ENCODE results near the gene DCLK2.

Gene DCLK2

DNA sequence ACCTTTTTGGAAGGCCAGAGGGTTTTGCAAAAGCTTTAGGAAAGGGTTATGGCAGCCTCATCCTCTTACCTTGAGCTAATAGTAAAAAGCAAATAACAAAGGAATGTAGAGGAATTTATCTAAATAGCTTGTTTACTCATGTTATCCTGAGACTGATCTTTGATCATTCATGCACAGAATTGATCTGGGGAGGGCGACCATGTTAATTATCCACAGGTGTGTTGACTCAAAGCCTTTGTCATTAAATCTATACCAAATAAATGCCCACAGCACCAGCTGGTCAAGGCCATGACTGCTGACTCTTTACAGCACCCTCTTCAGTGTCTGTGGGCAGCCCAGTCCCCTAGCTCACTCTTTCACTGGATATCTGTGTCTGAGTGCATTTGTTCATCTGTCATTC lies 22.8 kb upstream of the DCLK2 start:
- ChIA-PET POLR2A (no interaction called here), CTCF (interaction anchor here (0.7 kb wide), 1 partner anchor 1511 kb away, joined by 3 read pairs; no protein-coding TSS in a partner anchor)
- TF ChIP-seq, protein P1, sequence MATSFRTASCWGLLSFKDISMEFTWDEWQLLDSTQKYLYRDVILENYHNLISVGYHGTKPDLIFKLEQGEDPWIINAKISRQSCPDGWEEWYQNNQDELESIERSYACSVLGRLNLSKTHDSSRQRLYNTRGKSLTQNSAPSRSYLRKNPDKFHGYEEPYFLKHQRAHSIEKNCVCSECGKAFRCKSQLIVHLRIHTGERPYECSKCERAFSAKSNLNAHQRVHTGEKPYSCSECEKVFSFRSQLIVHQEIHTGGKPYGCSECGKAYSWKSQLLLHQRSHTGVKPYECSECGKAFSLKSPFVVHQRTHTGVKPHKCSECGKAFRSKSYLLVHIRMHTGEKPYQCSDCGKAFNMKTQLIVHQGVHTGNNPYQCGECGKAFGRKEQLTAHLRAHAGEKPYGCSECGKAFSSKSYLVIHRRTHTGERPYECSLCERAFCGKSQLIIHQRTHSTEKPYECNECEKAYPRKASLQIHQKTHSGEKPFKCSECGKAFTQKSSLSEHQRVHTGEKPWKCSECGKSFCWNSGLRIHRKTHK (tag by site-specific recombination; IDR thresholded peaks at IDR 0.05): no peak
- TF ChIP-seq ZNF548 (tag by site-specific recombination; IDR thresholded peaks at IDR 0.05) (no peak), ZNF391 (tag by site-specific recombination; IDR thresholded peaks at IDR 0.05; ENCODE audit: borderline replicate concordance, low read depth) (no peak), ZNF324 (tag by site-specific recombination; IDR thresholded peaks at IDR 0.05) (no peak), ZNF768 (tag by site-specific recombination; IDR thresholded peaks at IDR 0.05) (no peak), ZNF510 (tag by site-specific recombination; IDR thresholded peaks at IDR 0.05; ENCODE audit: insufficient replicate concordance) (no peak), TCF7L2 (IDR thresholded peaks at IDR 0.05; ENCODE audit: borderline replicate concordance, low read depth, low read length) (no peak)
- TF ChIP-seq, protein P2, sequence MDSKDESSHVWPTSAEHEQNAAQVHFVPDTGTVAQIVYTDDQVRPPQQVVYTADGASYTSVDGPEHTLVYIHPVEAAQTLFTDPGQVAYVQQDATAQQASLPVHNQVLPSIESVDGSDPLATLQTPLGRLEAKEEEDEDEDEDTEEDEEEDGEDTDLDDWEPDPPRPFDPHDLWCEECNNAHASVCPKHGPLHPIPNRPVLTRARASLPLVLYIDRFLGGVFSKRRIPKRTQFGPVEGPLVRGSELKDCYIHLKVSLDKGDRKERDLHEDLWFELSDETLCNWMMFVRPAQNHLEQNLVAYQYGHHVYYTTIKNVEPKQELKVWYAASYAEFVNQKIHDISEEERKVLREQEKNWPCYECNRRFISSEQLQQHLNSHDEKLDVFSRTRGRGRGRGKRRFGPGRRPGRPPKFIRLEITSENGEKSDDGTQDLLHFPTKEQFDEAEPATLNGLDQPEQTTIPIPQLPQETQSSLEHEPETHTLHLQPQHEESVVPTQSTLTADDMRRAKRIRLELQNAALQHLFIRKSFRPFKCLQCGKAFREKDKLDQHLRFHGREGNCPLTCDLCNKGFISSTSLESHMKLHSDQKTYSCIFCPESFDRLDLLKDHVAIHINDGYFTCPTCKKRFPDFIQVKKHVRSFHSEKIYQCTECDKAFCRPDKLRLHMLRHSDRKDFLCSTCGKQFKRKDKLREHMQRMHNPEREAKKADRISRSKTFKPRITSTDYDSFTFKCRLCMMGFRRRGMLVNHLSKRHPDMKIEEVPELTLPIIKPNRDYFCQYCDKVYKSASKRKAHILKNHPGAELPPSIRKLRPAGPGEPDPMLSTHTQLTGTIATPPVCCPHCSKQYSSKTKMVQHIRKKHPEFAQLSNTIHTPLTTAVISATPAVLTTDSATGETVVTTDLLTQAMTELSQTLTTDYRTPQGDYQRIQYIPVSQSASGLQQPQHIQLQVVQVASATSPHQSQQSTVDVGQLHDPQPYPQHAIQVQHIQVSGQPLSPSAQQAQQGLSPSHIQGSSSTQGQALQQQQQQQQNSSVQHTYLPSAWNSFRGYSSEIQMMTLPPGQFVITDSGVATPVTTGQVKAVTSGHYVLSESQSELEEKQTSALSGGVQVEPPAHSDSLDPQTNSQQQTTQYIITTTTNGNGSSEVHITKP (tag by site-specific recombination; IDR thresholded peaks at IDR 0.05): no peak

DNA sequence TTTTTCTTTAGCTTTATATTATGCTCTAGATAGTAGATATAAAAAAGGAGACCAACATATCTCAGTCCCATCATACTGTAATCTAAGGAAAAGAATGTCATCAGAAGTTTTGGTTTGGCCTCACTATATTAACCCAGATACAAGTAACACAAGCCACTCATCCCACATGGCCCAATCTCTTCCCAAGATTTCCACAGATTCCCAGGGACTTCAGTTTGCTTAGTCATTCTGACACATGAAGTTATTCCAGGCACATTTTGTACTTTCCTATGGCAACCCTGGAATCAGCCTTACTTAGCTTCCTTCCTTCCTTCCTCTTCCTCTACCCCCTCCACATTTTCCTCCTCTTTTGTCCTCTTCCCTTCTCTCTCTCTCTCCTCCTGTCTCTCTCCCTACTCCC lies 21.7 kb upstream of the DCLK2 start:
- ChIA-PET POLR2A (no interaction called here), CTCF (no interaction called here)
- no peaks in the 10 kb centered on the region for H3K36me3 ChIP-seq (ENCODE audit: control insufficient read depth in 2 of 2, insufficient read depth in 1 of 2, low read length in 2 of 2)
- H3K27ac ChIP-seq (ENCODE audit: extremely low read depth, low read depth, low read length): no peak overlapping the region
- no peaks in the 10 kb centered on the region for H3K9me3 ChIP-seq (ENCODE audit: control insufficient read depth, insufficient read depth, low read depth, low read length)
- no peak overlapping the region for H3K4me3 ChIP-seq (ENCODE audit: low read depth, low read length)
- H3K4me1 ChIP-seq (ENCODE audit: control insufficient read depth, insufficient read depth, low read length): no peaks in the 10 kb centered on the region; the same call in 1 of the 2 replicates
- no peak for TF ChIP-seq SP2 (tag by site-specific recombination; IDR thresholded peaks at IDR 0.05)
- TF ChIP-seq, protein P3, sequence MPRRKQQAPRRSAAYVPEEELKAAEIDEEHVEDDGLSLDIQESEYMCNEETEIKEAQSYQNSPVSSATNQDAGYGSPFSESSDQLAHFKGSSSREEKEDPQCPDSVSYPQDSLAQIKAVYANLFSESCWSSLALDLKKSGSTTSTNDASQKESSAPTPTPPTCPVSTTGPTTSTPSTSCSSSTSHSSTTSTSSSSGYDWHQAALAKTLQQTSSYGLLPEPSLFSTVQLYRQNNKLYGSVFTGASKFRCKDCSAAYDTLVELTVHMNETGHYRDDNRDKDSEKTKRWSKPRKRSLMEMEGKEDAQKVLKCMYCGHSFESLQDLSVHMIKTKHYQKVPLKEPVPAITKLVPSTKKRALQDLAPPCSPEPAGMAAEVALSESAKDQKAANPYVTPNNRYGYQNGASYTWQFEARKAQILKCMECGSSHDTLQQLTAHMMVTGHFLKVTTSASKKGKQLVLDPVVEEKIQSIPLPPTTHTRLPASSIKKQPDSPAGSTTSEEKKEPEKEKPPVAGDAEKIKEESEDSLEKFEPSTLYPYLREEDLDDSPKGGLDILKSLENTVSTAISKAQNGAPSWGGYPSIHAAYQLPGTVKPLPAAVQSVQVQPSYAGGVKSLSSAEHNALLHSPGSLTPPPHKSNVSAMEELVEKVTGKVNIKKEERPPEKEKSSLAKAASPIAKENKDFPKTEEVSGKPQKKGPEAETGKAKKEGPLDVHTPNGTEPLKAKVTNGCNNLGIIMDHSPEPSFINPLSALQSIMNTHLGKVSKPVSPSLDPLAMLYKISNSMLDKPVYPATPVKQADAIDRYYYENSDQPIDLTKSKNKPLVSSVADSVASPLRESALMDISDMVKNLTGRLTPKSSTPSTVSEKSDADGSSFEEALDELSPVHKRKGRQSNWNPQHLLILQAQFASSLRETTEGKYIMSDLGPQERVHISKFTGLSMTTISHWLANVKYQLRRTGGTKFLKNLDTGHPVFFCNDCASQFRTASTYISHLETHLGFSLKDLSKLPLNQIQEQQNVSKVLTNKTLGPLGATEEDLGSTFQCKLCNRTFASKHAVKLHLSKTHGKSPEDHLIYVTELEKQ (tag by site-specific recombination; IDR thresholded peaks at IDR 0.05; ENCODE audit: borderline replicate concordance): no peak
- no peak for TF ChIP-seq ZNF580 (tag by site-specific recombination; IDR thresholded peaks at IDR 0.05)
- TF ChIP-seq ZNF548 (tag by site-specific recombination; IDR thresholded peaks at IDR 0.05): no peak
- TF ChIP-seq ZNF157 (tag by site-specific recombination; IDR thresholded peaks at IDR 0.05): no peak
- no peak for TF ChIP-seq SP7 (tag by site-specific recombination; IDR thresholded peaks at IDR 0.05)
- no peak for TF ChIP-seq ZNF280C (tag by site-specific recombination; IDR thresholded peaks at IDR 0.05)
- TF ChIP-seq, protein P4, sequence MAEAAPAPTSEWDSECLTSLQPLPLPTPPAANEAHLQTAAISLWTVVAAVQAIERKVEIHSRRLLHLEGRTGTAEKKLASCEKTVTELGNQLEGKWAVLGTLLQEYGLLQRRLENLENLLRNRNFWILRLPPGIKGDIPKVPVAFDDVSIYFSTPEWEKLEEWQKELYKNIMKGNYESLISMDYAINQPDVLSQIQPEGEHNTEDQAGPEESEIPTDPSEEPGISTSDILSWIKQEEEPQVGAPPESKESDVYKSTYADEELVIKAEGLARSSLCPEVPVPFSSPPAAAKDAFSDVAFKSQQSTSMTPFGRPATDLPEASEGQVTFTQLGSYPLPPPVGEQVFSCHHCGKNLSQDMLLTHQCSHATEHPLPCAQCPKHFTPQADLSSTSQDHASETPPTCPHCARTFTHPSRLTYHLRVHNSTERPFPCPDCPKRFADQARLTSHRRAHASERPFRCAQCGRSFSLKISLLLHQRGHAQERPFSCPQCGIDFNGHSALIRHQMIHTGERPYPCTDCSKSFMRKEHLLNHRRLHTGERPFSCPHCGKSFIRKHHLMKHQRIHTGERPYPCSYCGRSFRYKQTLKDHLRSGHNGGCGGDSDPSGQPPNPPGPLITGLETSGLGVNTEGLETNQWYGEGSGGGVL (tag by site-specific recombination; IDR thresholded peaks at IDR 0.05): no peak
- TF ChIP-seq GLI2 (tag by site-specific recombination; IDR thresholded peaks at IDR 0.05; ENCODE audit: borderline replicate concordance, low read depth): no peak
- TF ChIP-seq ZNF221 (tag by site-specific recombination; IDR thresholded peaks at IDR 0.05; ENCODE audit: borderline replicate concordance): no peak
- TF ChIP-seq ZNF626 (tag by site-specific recombination; IDR thresholded peaks at IDR 0.05): no peak
- TF ChIP-seq, protein P1 (tag by site-specific recombination; IDR thresholded peaks at IDR 0.05): no peak
- no peak for TF ChIP-seq ZNF529 (tag by site-specific recombination; IDR thresholded peaks at IDR 0.05; ENCODE audit: insufficient replicate concordance)

More for the DNA sequence above, 22.8 kb upstream of the DCLK2 start:
- Histone ChIP-seq H3K27ac (ENCODE audit: extremely low read depth, low read depth, low read length) (no peak overlapping the region), H3K4me1 (ENCODE audit: control insufficient read depth, insufficient read depth, low read length) (no peaks in the 10 kb centered on the region; the same call in 1 of the 2 replicates), H3K9me3 (ENCODE audit: control insufficient read depth, insufficient read depth, low read depth, low read length) (no peaks in the 10 kb centered on the region), H3K36me3 (ENCODE audit: control insufficient read depth in 2 of 2, insufficient read depth in 1 of 2, low read length in 2 of 2) (no peaks in the 10 kb centered on the region), H3K4me3 (ENCODE audit: low read depth, low read length) (no peak overlapping the region)
